ENCODE measurements around the gene ELP4. TPM values are rescaled to one million over a fixed set of nuclear protein-coding genes. Genes with fewer than 3 reads are reported as not detected.
A peak's percentile ranks its signal among the peaks of the same experiment; 100 is the strongest.

ELP4 gene
- total and polyA plus RNA-seq, 9 of the 15 experiments (the other 6 are each of a cell fraction or from before 2014, with no cell fraction given): 24.1 to 60.3 (median 38.7) TPM

DNA sequence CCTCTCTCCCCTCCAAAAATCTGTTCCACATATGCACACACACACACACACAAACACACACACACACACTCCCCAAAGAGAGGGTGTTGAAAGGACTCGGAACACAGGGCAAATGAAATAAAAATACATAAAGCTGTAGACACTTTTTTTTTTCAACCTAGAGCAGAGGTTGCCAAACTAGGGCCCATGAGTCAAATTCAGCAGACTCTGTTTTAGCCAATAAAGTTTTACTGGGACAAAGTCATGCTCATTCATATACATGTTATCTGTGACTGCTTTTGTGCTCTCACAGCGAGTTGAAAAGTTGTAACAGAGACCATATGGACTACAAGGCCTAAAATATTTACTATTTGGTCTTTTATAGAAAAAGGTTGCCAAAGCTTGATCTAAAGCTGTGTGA, 9.0 kb upstream of the ELP4 start:
- Histone ChIP-seq H3K27ac (ENCODE audit: extremely low read depth, low read depth, low read length) (no peak overlapping the region), H2AFZ (ENCODE audit: low read depth, low read length) (no peak overlapping the region), H3K4me2 (ENCODE audit: insufficient read depth, low read length) (no peak overlapping the region), H3K9ac (ENCODE audit: insufficient read depth in 1 of 2, low read depth in 2 of 2, low read length in 2 of 2) (no peak overlapping the region), H4K20me1 (replicated peaks; ENCODE audit: control insufficient read depth, insufficient read depth, low read length) (no peaks in the 10 kb centered on the region), H3K4me3 (no peak overlapping the region), H3K9me1 (ENCODE audit: control insufficient read depth, insufficient read depth, low read length) (no peaks in the 10 kb centered on the region), H3K36me3 (ENCODE audit: control insufficient read depth, insufficient read depth, low read length) (peaks cover 53% of the 10 kb centered on the region; the same call in 2 of the 3 replicates), H3K9me3 (replicated peaks; ENCODE audit: control insufficient read depth, insufficient read depth, low read depth, low read length) (no peaks in the 10 kb centered on the region), H3K27me3 (ENCODE audit: control insufficient read depth in 2 of 2, insufficient read depth in 2 of 2, low read length in 2 of 2) (no peaks in the 10 kb centered on the region), H3K79me2 (ENCODE audit: control insufficient read depth, insufficient read depth, low read length) (peaks cover 96% of the 10 kb centered on the region), H3K4me1 (replicated peaks in 1 of 2; ENCODE audit: control insufficient read depth in 2 of 2, insufficient read depth in 2 of 2, low read length in 2 of 2) (no peaks in the 10 kb centered on the region)
- no peak for TF ChIP-seq HDAC8 (tag; IDR thresholded peaks at IDR 0.05)
- TF ChIP-seq, protein P1, sequence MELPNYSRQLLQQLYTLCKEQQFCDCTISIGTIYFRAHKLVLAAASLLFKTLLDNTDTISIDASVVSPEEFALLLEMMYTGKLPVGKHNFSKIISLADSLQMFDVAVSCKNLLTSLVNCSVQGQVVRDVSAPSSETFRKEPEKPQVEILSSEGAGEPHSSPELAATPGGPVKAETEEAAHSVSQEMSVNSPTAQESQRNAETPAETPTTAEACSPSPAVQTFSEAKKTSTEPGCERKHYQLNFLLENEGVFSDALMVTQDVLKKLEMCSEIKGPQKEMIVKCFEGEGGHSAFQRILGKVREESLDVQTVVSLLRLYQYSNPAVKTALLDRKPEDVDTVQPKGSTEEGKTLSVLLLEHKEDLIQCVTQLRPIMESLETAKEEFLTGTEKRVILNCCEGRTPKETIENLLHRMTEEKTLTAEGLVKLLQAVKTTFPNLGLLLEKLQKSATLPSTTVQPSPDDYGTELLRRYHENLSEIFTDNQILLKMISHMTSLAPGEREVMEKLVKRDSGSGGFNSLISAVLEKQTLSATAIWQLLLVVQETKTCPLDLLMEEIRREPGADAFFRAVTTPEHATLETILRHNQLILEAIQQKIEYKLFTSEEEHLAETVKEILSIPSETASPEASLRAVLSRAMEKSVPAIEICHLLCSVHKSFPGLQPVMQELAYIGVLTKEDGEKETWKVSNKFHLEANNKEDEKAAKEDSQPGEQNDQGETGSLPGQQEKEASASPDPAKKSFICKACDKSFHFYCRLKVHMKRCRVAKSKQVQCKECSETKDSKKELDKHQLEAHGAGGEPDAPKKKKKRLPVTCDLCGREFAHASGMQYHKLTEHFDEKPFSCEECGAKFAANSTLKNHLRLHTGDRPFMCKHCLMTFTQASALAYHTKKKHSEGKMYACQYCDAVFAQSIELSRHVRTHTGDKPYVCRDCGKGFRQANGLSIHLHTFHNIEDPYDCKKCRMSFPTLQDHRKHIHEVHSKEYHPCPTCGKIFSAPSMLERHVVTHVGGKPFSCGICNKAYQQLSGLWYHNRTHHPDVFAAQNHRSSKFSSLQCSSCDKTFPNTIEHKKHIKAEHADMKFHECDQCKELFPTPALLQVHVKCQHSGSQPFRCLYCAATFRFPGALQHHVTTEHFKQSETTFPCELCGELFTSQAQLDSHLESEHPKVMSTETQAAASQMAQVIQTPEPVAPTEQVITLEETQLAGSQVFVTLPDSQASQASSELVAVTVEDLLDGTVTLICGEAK (IDR thresholded peaks at IDR 0.05): peak; percentile 80
- TF ChIP-seq, protein P1 (CRISPR knock-in tag; IDR thresholded peaks at IDR 0.05): peak; percentile 68
- ChIA-PET POLR2A (interaction anchor here (0.9 to 1.6 kb wide), 2 partner anchors 9 to 14 kb away, joined by 4 to 5 read pairs; no protein-coding TSS in a partner anchor), CTCF (ENCODE audit: low intra/inter-chr PET ratio) (no interaction called here)
- DNase-seq (ENCODE audit: extremely low read depth in 1 of 4, low spot score in 3 of 4) (no peak), ATAC-seq (no peak; the same call in 2 of the 3 replicates), FAIRE-seq (no peak)
- BruUV-seq (replicated peaks): no TSS peak
- in situ Hi-C loops (cut with MboI) (no loop called here), intact Hi-C loops (cut with micrococcal nuclease) (loop anchor here (10.0 kb wide), 1 partner anchor 314 kb away; the partner anchor contains the start of gene PAX6)
- 84% methylated on average over 2 of the region's 2 CpGs for WGBS (ENCODE audit: insufficient coverage, low coverage, missing lambda C conversion rate)

Data from K562 (cell line).